Astrocyte (in vitro differentiated cells and primary cell): ENCODE results near the gene ANTXR2. TPM values are rescaled to one million over a fixed set of nuclear protein-coding genes. Genes with fewer than 3 reads are reported as not detected.

Experiments used
- DNase-seq: peaks from one replicate; pipeline ENCODE4 v3.0.0-alpha.2; 2010; ENCODE audit warnings: low read depth
- FAIRE-seq: peaks from 2 replicates; lab custom pipeline; 2011; peaks lifted over from hg19 to GRCh38; lab: Jason Lieb, UNC
- H2AFZ ChIP-seq: 2 replicates; pipeline ENCODE4 v1.6.0; 2012; ENCODE audit warnings: low read depth, low read length, inconsistent platforms
- H3K27ac ChIP-seq: 2 replicates; pipeline ENCODE4 v1.5.1; 2011; ENCODE audit warnings: low read depth, low read length, inconsistent platforms
- H3K27me3 ChIP-seq: 2 replicates; pipeline ENCODE4 v1.6.0; 2011; ENCODE audit warnings: low read length, inconsistent platforms; ENCODE audit not compliant: insufficient read depth
- H3K36me3 ChIP-seq: 2 replicates; pipeline ENCODE4 v1.5.1; 2011; ENCODE audit warnings: low read length, inconsistent platforms; ENCODE audit not compliant: insufficient read depth
- H3K4me1 ChIP-seq: 2 replicates; pipeline ENCODE4 v1.5.1; 2011; ENCODE audit warnings: low read length, inconsistent platforms; ENCODE audit not compliant: insufficient read depth
- H3K4me2 ChIP-seq: 2 replicates; pipeline ENCODE4 v1.6.0; 2012; ENCODE audit warnings: low read length, inconsistent platforms
- H3K4me3 ChIP-seq: 2 replicates; pipeline ENCODE4 v1.5.1; 2011; ENCODE audit warnings: low read depth, mild to moderate bottlenecking, low read length, inconsistent platforms; ENCODE audit not compliant: insufficient read depth
- H3K79me2 ChIP-seq: 2 replicates; pipeline ENCODE4 v1.6.0; 2012; ENCODE audit warnings: mild to moderate bottlenecking, low read length, inconsistent platforms; ENCODE audit not compliant: insufficient read depth
- H3K9ac ChIP-seq: 2 replicates; pipeline ENCODE4 v1.6.0; 2012; ENCODE audit warnings: mild to moderate bottlenecking, low read length, inconsistent platforms
- H3K9me3 ChIP-seq: 2 replicates; pipeline ENCODE4 v1.5.1; 2012; ENCODE audit warnings: low read depth, mild to moderate bottlenecking, low read length, inconsistent platforms; ENCODE audit not compliant: insufficient read depth
- H4K20me1 ChIP-seq: 2 replicates; pipeline ENCODE4 v1.6.0; 2012; ENCODE audit warnings: low read length, inconsistent platforms; ENCODE audit not compliant: insufficient read depth
- H3K27ac Mint-ChIP-seq: one replicate; pipeline ENCODE4 v1.8.0; 2021; ENCODE audit warnings: mild to moderate bottlenecking, mixed read lengths; ENCODE audit not compliant: unreplicated experiment
- H3K27me3 Mint-ChIP-seq: one replicate; pipeline ENCODE4 v1.8.0; 2021; ENCODE audit warnings: low read depth, mixed read lengths; ENCODE audit not compliant: unreplicated experiment
- H3K36me3 Mint-ChIP-seq: one replicate; pipeline ENCODE4 v1.8.0; 2021; ENCODE audit warnings: low read depth, mixed read lengths; ENCODE audit not compliant: unreplicated experiment
- H3K4me1 Mint-ChIP-seq: one replicate; pipeline ENCODE4 v1.8.0; 2021; ENCODE audit warnings: low read depth, mixed read lengths; ENCODE audit not compliant: unreplicated experiment
- H3K4me3 Mint-ChIP-seq: one replicate; pipeline ENCODE4 v1.8.0; 2021; ENCODE audit warnings: mild to moderate bottlenecking, moderate library complexity, mixed read lengths; ENCODE audit not compliant: unreplicated experiment
- H3K9me3 Mint-ChIP-seq: one replicate; pipeline ENCODE4 v1.8.0; 2021; ENCODE audit warnings: mild to moderate bottlenecking, mixed read lengths; ENCODE audit not compliant: unreplicated experiment
- EZH2 ChIP-seq: IDR thresholded peaks from 2 replicates; pipeline ENCODE4 v1.6.1; 2012; ENCODE audit warnings: mild to moderate bottlenecking, low read length, inconsistent platforms; ENCODE audit not compliant: insufficient read depth
- total RNA-seq: library from RNA; stranded (reverse); gene quantifications from 2 replicates; pipeline ENCODE4 v1.2.1, GENCODE V29; 2021
- TF ChIP-seq, protein P1 (sequence below): IDR thresholded peaks from 2 replicates; pipeline ENCODE4 v1.5.1; 2011; ENCODE audit warnings: low read depth, mild to moderate bottlenecking, inconsistent platforms, low read length, moderate library complexity; ENCODE audit not compliant: insufficient read depth

The ANTXR2 gene
- total RNA-seq, 1 donor from 2014 or later = 34.7 TPM

DNA sequence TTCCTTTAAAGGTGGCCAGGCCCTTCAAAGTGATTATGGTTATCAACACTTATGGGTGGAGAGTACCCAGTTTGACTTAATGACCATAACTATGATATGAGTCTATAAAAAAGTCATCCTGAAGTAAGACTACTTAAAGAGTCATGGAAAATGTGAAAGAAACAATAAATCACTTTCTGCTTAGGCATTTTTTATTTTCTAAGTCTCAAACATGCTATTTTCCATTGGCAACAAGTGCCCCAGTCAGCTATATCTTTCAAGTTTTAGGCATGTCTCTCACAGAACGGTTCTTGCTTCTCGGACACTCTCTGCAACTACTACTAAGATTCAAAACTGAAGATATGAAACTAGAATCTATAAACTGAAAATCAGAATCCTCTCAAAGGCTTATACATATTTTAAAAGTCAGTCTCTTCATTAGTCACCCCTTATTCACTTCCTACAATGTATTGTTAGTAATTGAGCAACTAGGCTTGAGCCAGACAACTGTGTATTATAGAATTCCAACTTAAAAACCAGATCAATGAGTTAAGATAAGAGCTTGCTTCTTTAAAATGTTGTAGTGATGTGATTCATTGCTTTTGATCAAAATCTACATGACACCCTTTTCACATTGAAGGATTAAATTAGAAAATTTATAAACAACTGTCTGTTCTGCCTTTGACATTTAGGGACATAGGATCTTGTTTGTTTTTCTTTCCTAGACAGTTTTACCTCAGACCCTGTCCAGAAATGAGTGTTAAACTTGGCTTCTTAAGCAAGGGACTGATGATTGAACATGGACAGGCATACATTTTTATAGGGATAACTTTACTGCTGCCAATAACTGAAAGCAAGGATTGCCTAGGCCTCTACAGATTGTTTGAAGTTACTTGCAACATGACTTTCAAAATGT lies 2.9 kb downstream of the ANTXR2 start:
- Histone ChIP-seq H3K4me2 (peak overlapping the region; percentile 92), H4K20me1 (peaks cover 26% of the 10 kb centered on the region), H3K36me3 (peaks cover 9% of the 10 kb centered on the region), H2AFZ (no peak overlapping the region), H3K27ac (peak overlapping the region; percentile 86), H3K4me3 (peak overlapping the region; percentile 96), H3K9ac (peak overlapping the region; percentile 93), H3K79me2 (peaks cover 59% of the 10 kb centered on the region), H3K27me3 (no peaks in the 10 kb centered on the region), H3K9me3 (no peaks in the 10 kb centered on the region), H3K4me1 (peaks cover 20% of the 10 kb centered on the region)
- H3K4me3 Mint-ChIP-seq = no peak overlapping the region
- DNase-seq = peak; percentile 58
- no peaks in the 10 kb centered on the region for H3K27me3 Mint-ChIP-seq
- peak; percentile 39 for FAIRE-seq
- TF ChIP-seq EZH2 = no peak
- TF ChIP-seq, protein P1, sequence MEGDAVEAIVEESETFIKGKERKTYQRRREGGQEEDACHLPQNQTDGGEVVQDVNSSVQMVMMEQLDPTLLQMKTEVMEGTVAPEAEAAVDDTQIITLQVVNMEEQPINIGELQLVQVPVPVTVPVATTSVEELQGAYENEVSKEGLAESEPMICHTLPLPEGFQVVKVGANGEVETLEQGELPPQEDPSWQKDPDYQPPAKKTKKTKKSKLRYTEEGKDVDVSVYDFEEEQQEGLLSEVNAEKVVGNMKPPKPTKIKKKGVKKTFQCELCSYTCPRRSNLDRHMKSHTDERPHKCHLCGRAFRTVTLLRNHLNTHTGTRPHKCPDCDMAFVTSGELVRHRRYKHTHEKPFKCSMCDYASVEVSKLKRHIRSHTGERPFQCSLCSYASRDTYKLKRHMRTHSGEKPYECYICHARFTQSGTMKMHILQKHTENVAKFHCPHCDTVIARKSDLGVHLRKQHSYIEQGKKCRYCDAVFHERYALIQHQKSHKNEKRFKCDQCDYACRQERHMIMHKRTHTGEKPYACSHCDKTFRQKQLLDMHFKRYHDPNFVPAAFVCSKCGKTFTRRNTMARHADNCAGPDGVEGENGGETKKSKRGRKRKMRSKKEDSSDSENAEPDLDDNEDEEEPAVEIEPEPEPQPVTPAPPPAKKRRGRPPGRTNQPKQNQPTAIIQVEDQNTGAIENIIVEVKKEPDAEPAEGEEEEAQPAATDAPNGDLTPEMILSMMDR = no peak
- peak overlapping the region; percentile 28 for H3K27ac Mint-ChIP-seq
- peaks cover 1% of the 10 kb centered on the region for H3K9me3 Mint-ChIP-seq
- H3K36me3 Mint-ChIP-seq = peaks cover 4% of the 10 kb centered on the region
- H3K4me1 Mint-ChIP-seq = peaks cover 16% of the 10 kb centered on the region

DNA sequence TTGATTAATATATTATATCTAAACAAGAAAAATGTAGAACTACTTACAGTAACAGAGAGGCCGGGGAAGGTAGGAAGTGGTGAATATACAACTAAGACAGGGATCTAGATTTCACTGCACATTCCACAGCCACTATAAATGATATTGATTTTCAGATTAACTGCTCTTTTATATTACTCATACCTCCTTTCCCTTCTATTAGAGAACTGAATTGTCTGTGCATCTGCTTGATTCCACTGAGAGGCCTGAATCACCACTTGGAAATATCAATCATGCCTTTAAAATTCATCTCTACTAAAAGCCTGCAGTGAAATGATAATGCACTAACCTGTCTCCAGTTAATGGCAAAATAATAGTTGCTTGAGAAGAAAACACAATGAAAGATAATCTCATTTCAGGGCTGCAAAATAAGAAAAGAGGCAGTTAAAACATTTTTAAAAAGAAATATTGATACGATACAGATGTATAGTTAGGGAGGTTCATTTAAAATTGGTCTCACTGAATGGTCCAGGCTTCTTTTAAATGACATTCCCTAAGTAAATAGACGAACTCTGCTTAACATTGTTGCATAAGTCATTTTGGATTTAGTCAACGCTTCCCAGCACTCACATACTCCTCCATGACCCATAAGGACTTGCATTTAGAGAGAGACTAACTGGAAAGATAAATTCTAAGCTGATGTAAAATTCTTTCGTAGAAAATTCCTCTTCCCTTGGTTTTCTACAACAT lies 3.8 kb downstream of the ANTXR2 start:
- Mint-ChIP-seq H3K27ac (no peak overlapping the region), H3K4me1 (peaks cover 16% of the 10 kb centered on the region), H3K9me3 (peaks cover 1% of the 10 kb centered on the region), H3K27me3 (no peaks in the 10 kb centered on the region), H3K4me3 (no peak overlapping the region), H3K36me3 (peaks cover 7% of the 10 kb centered on the region)
- peaks cover 14% of the 10 kb centered on the region for H3K36me3 ChIP-seq
- TF ChIP-seq EZH2 = no peak
- TF ChIP-seq, protein P1 = no peak
- no peaks in the 10 kb centered on the region for H3K9me3 ChIP-seq
- H2AFZ ChIP-seq = no peak overlapping the region
- peaks cover 17% of the 10 kb centered on the region for H3K4me1 ChIP-seq
- H3K4me2 ChIP-seq = peak overlapping the region; percentile 92
- peak overlapping the region; percentile 96 for H3K4me3 ChIP-seq
- H3K9ac ChIP-seq = peak overlapping the region; percentile 93
- H3K79me2 ChIP-seq = peaks cover 67% of the 10 kb centered on the region
- H4K20me1 ChIP-seq = peaks cover 26% of the 10 kb centered on the region
- H3K27ac ChIP-seq = peak overlapping the region; percentile 86
- no peaks in the 10 kb centered on the region for H3K27me3 ChIP-seq
- FAIRE-seq (no peak), DNase-seq (peak; percentile 51)
